ENCODE data around the gene ST6GALNAC5. TPM values are rescaled to one million over a fixed set of nuclear protein-coding genes. Genes with fewer than 3 reads are reported as not detected.
"Not testable (repeated sequence)": the region's sequence is repeated elsewhere in the genome, so short reads cannot be mapped to it uniquely, and the experiment has no call there.

The ST6GALNAC5 gene
- total RNA-seq = 1 to 10 TPM in 3 of 4 donors, not detected in 1; 1.8 to 5.1 (median 3.7) TPM

DNA sequence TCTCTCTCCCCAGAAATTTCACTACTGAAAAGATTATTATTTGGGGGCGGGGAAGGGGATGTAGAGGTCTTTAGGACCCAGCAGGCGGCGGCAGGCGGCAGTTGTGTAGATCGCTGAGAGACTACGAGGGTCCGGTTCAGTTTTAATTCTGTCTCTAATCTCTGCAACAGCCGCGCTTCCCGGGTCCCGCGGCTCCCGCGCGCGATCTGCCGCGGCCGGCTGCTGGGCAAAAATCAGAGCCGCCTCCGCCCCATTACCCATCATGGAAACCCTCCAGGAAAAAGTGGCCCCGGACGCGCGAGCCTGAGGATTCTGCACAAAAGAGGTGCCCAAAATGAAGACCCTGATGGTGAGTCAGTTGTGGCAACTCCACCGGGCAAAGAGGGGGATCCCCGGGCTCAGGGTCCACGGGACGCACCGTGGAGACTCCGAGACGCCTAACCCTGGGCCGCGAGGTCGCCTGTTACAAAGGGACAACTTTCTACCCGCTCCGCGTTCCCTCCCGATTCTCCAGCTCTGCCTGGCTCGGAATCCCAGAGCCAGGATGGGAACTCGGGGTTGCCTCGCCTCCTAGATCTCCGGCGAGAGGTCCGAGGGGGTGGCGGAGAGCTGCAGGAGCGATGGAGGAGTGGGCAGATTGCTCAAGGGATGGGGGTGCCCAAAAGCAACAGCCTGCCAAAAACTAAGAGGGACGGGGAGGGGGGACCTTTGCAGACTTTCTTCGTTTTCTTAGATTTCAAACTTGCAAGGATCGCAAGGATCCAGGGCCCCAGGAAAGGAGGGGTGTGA is at the start of gene ST6GALNAC5:
ST6GALNAC5 (plus strand) TSS at position 139 of the 789 bp plus-strand sequence.
- peaks cover 0 to 18% of the 10 kb centered on the region in 2 donors for H3K27me3 ChIP-seq
- H3K9me3 ChIP-seq = no peaks in the 10 kb centered on the region
- peaks cover 0 to 17% (median 0%) of the 10 kb centered on the region in 4 donors for H3K4me1 ChIP-seq
- TF ChIP-seq, protein P1, sequence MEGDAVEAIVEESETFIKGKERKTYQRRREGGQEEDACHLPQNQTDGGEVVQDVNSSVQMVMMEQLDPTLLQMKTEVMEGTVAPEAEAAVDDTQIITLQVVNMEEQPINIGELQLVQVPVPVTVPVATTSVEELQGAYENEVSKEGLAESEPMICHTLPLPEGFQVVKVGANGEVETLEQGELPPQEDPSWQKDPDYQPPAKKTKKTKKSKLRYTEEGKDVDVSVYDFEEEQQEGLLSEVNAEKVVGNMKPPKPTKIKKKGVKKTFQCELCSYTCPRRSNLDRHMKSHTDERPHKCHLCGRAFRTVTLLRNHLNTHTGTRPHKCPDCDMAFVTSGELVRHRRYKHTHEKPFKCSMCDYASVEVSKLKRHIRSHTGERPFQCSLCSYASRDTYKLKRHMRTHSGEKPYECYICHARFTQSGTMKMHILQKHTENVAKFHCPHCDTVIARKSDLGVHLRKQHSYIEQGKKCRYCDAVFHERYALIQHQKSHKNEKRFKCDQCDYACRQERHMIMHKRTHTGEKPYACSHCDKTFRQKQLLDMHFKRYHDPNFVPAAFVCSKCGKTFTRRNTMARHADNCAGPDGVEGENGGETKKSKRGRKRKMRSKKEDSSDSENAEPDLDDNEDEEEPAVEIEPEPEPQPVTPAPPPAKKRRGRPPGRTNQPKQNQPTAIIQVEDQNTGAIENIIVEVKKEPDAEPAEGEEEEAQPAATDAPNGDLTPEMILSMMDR (IDR thresholded peaks at IDR 0.05) = no peak
- no peak for DNase-seq
- H3K27ac ChIP-seq = peak within 1 kb of the TSS in 2 of 4 donors; percentile 7 to 70
- peak within 1 kb of the TSS; percentile 28 to 47 (median 40) for H3K4me3 ChIP-seq
- no peaks in the 10 kb centered on the region for H3K36me3 ChIP-seq

DNA sequence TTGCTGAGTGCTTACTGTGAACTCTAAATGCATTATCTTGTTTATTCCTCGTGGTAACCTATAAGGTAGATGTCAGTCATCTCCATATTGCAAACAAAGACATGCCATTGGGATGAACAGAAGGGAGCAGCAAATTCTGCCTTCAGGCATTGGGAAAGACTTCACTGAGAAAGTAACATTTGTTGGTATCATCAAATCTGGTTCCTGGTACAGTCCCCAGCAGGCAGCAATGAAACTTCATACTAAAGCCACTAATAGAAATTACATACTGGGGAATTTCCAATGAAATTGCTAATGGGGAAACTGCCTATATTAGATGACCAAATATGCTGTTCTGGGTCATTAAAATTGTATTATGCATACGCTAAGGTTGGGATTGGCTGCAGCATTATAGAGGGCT is 47.3 kb upstream of the ST6GALNAC5 start:
- DNase-seq = no peak
- no peak for TF ChIP-seq POLR2A (IDR thresholded peaks at IDR 0.05)
- Histone ChIP-seq H3K36me3 (no peaks in the 10 kb centered on the region), H3K27me3 (no peaks in the 10 kb centered on the region), H3K4me1 (no peaks in the 10 kb centered on the region), H3K9me3 (no peaks in the 10 kb centered on the region), H3K4me3 (no peak overlapping the region), H3K27ac (no peak overlapping the region)

- not testable (repeated sequence) for H3K36me3 ChIP-seq, H3K27ac ChIP-seq, H3K4me3 ChIP-seq, H3K27me3 ChIP-seq, H3K9me3 ChIP-seq, H3K4me1 ChIP-seq, DNase-seq
Measured at GRCh38 chr1:76822961-76823360, 44.3 kb upstream of the ST6GALNAC5 start.

DNA sequence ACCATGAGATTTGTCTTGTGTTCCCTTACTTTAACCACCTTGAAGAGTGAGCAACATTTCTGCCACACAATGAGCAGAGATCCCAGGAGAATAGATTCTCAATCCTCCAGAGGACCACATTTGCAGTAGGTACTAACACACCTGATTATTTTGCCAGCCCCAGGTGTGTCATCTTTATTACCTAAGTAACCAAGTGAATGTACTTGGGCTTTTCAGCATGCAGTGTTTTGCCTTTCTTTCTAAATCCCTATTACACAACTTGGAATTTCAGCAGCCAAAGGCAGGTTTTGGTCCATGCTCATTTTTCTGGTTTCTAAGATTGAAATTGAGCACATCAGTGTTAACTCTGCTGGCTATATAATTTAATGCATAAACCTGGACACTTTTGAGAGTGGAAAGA is 43.2 kb upstream of the ST6GALNAC5 start:
- no peak overlapping the region for H3K27ac ChIP-seq
- no peak overlapping the region for H3K4me3 ChIP-seq
- TF ChIP-seq, protein P1 (IDR thresholded peaks at IDR 0.05) = no peak
- TF ChIP-seq POLR2A (IDR thresholded peaks at IDR 0.05) = no peak
- no peaks in the 10 kb centered on the region for H3K4me1 ChIP-seq
- no peaks in the 10 kb centered on the region for H3K9me3 ChIP-seq
- no peaks in the 10 kb centered on the region for H3K36me3 ChIP-seq
- DNase-seq = no peak
- no peaks in the 10 kb centered on the region for H3K27me3 ChIP-seq

DNA sequence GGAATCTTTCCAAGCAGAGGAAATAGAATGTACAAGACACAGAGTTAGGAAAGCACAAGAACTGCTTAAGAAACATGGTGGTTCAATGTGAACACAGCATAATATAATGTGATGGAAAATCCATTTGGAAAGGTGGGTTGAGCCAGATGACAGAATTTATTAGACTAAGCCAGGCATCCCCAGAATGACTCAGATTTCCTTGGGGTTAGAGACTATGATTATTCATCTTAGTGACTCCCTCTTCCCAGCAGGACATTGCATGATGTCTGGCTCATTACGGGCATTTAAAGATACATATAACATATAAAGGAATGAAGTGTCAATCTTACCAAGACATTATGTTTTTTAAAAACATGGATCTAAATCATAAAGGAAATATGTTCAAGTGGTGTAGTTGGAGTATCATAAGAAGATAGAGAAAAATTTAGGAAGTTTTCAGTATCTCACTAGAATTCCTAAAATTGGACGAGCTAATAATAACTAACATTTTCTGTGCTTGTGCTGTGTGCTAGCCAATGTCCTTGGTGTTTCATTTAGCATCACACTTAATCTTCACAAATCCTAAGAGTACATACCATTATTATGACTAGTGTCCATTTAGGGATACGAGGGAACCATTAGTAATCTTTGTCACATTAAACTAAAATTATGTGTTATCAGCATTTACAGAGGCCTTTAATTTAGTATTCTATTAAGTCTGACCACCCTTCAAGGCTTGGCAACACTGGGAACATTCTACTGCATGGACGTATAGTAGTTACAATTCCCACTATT is 41.0 kb upstream of the ST6GALNAC5 start:
- DNase-seq = no peak
- TF ChIP-seq, protein P1 (IDR thresholded peaks at IDR 0.05) = no peak
- TF ChIP-seq POLR2A (IDR thresholded peaks at IDR 0.05) = no peak
- H3K27me3 ChIP-seq = no peaks in the 10 kb centered on the region
- H3K9me3 ChIP-seq = no peaks in the 10 kb centered on the region
- no peaks in the 10 kb centered on the region for H3K4me1 ChIP-seq
- no peaks in the 10 kb centered on the region for H3K36me3 ChIP-seq
- no peak overlapping the region for H3K4me3 ChIP-seq
- H3K27ac ChIP-seq = no peak overlapping the region

GRCh38 chr1:76827066-76827465 is 40.2 kb upstream of the ST6GALNAC5 start:
- no peak overlapping the region for H3K27ac ChIP-seq
- TF ChIP-seq POLR2A (IDR thresholded peaks at IDR 0.05) = no peak
- TF ChIP-seq, protein P1 (IDR thresholded peaks at IDR 0.05) = no peak
- H3K9me3 ChIP-seq = no peaks in the 10 kb centered on the region
- no peak overlapping the region for H3K4me3 ChIP-seq
- no peaks in the 10 kb centered on the region for H3K36me3 ChIP-seq
- H3K27me3 ChIP-seq = no peaks in the 10 kb centered on the region
- no peak for DNase-seq
- no peaks in the 10 kb centered on the region for H3K4me1 ChIP-seq

Data from Peyer's patch (tissue), 4 donors.